Measurements from ENCODE around the gene GCSAML.

- TF ChIP-seq CTCF (IDR thresholded peaks at IDR 0.05) (no peak), POLR2A (IDR thresholded peaks at IDR 0.05) (no peak)
These were observed 42.1 kb upstream of the GCSAML start for GRCh38 chr1:247506831-247507230.

Measured in uterus (tissue), 2 donors.